AG09319 (cell line): ENCODE data around the gene TXNDC2.

Source experiments
- DNase-seq: peaks from one replicate; pipeline ENCODE4 v3.0.0-alpha.2; 2010; ENCODE audit warnings: low read depth; ENCODE audit errors: extremely low read depth
- CTCF ChIP-seq: IDR thresholded peaks from 2 replicates; pipeline ENCODE4 v1.5.1; 2011; ENCODE audit warnings: low read depth, mild to moderate bottlenecking, inconsistent platforms, low read length, moderate library complexity

Gene TXNDC2

GRCh38 chr18:9861933-9862332, 23.8 kb upstream of the TXNDC2 start:
- no peak for DNase-seq
- TF ChIP-seq CTCF, result no peak

GRCh38 chr18:9862686-9863085, 23.1 kb upstream of the TXNDC2 start:
- TF ChIP-seq CTCF, result no peak
- DNase-seq, result no peak

- no peak for DNase-seq
- TF ChIP-seq CTCF, result no peak
These were observed 22.5 kb upstream of the TXNDC2 start for GRCh38 chr18:9863282-9863681.

GRCh38 chr18:9865764-9866490, 19.8 kb upstream of the TXNDC2 start:
- DNase-seq, result no peak
- TF ChIP-seq CTCF, result no peak

- no peak for DNase-seq
- TF ChIP-seq CTCF, result no peak
These were observed 19.1 kb upstream of the TXNDC2 start for GRCh38 chr18:9866627-9867026.

- no peak for TF ChIP-seq CTCF
- no peak for DNase-seq
These were observed 18.6 kb upstream of the TXNDC2 start for GRCh38 chr18:9867071-9867594.

GRCh38 chr18:9868857-9869714, 16.7 kb upstream of the TXNDC2 start:
- no peak for TF ChIP-seq CTCF
- DNase-seq, result no peak
